ENCODE data around the gene OBP2B. TPM values are rescaled to one million over a fixed set of nuclear protein-coding genes. Genes with fewer than 3 reads are reported as not detected.
"Not testable (repeated sequence)": the region's sequence is repeated elsewhere in the genome, so short reads cannot be mapped to it uniquely, and the experiment has no call there.

Gene OBP2B
- total and polyA plus RNA-seq, 2 experiments from 2014 or later: not detected

GRCh38 chr9:133237035-133237731, 28.1 kb upstream of the OBP2B start:
- 38 to 39% methylated on average over 17 of the region's 17 CpGs for WGBS, 2 experiments (ENCODE audit: low coverage in 1 of 2, low lambda C conversion rate in 2 of 2, missing lambda C conversion rate in 2 of 2)
- H3K9me2 ChIP-seq (ENCODE audit: insufficient read depth): no peaks in the 10 kb centered on the region
- peak overlapping the region; percentile 82; the same call in 1 of the 2 replicates for H2AFZ ChIP-seq
- H3K4me3 ChIP-seq: no peak overlapping the region
- H3K27ac ChIP-seq: no peak overlapping the region
- peak; percentile 71 for DNase-seq
- no peaks in the 10 kb centered on the region for H3K4me1 ChIP-seq (ENCODE audit: insufficient read depth)
- no peaks in the 10 kb centered on the region for H4K20me1 ChIP-seq (ENCODE audit: insufficient read depth)
- no peak for TF ChIP-seq EZH2 (IDR thresholded peaks at IDR 0.05; ENCODE audit: insufficient read depth, poor library complexity, severe bottlenecking)
- TF ChIP-seq EZH2phosphoT487 (IDR thresholded peaks at IDR 0.05; ENCODE audit: insufficient read depth, low read depth): no peak
- H3K79me2 ChIP-seq (ENCODE audit: insufficient read depth): no peaks in the 10 kb centered on the region
- H3K9me3 ChIP-seq (ENCODE audit: low read depth): no peaks in the 10 kb centered on the region
- H3F3A ChIP-seq (ENCODE audit: insufficient read depth): 0 out of 2 replicates have a peak, but pooled peaks cover 5% of the 10 kb centered on the region
- H3K9ac ChIP-seq: peak overlapping the region; percentile 42
- in situ Hi-C loops (cut with MboI): no loop called here
- no peaks in the 10 kb centered on the region for H3K36me3 ChIP-seq (ENCODE audit: low read depth)
- H3K27me3 ChIP-seq (replicated peaks; ENCODE audit: insufficient read depth): no peaks in the 10 kb centered on the region; the same call in 1 of the 2 replicates
- H3K4me2 ChIP-seq (ENCODE audit: unreplicated experiment): peak overlapping the region; percentile 13

GRCh38 chr9:133236291-133237034, 27.4 kb upstream of the OBP2B start:
- H3K4me1 ChIP-seq (ENCODE audit: insufficient read depth); DNase-seq; in situ Hi-C loops (cut with MboI); H3K4me2 ChIP-seq (ENCODE audit: unreplicated experiment); H4K20me1 ChIP-seq (ENCODE audit: insufficient read depth); H3K27ac ChIP-seq; H3K36me3 ChIP-seq (ENCODE audit: low read depth); H3K9ac ChIP-seq; H3K79me2 ChIP-seq (ENCODE audit: insufficient read depth); H3K27me3 ChIP-seq (replicated peaks; ENCODE audit: insufficient read depth); H3F3A ChIP-seq (ENCODE audit: insufficient read depth); H2AFZ ChIP-seq; H3K9me2 ChIP-seq (ENCODE audit: insufficient read depth); H3K4me3 ChIP-seq; H3K9me3 ChIP-seq (ENCODE audit: low read depth): not testable (repeated sequence)
- 74% methylated on average over 17 of the region's 19 CpGs for WGBS, 2 experiments (ENCODE audit: low coverage in 1 of 2, low lambda C conversion rate in 2 of 2, missing lambda C conversion rate in 2 of 2)

GRCh38 chr9:133235549-133236222, 26.6 kb upstream of the OBP2B start:
- Histone ChIP-seq H4K20me1 (ENCODE audit: insufficient read depth) (no peaks in the 10 kb centered on the region), H3K4me3 (no peak overlapping the region), H3F3A (ENCODE audit: insufficient read depth) (0 out of 2 replicates have a peak, but pooled peaks cover 5% of the 10 kb centered on the region), H3K27me3 (replicated peaks; ENCODE audit: insufficient read depth) (no peaks in the 10 kb centered on the region), H3K4me1 (ENCODE audit: insufficient read depth) (no peaks in the 10 kb centered on the region), H3K36me3 (ENCODE audit: low read depth) (no peaks in the 10 kb centered on the region), H3K9ac (no peak overlapping the region), H3K9me3 (ENCODE audit: low read depth) (no peaks in the 10 kb centered on the region), H2AFZ (no peak overlapping the region), H3K9me2 (ENCODE audit: insufficient read depth) (no peaks in the 10 kb centered on the region), H3K79me2 (ENCODE audit: insufficient read depth) (no peaks in the 10 kb centered on the region), H3K4me2 (ENCODE audit: unreplicated experiment) (no peak overlapping the region), H3K27ac (no peak overlapping the region)
- in situ Hi-C loops (cut with MboI): no loop called here
- TF ChIP-seq EZH2 (IDR thresholded peaks at IDR 0.05; ENCODE audit: insufficient read depth, poor library complexity, severe bottlenecking): no peak
- no peak for TF ChIP-seq EZH2phosphoT487 (IDR thresholded peaks at IDR 0.05; ENCODE audit: insufficient read depth, low read depth)
- WGBS, 2 experiments (ENCODE audit: low coverage in 1 of 2, low lambda C conversion rate in 2 of 2, missing lambda C conversion rate in 2 of 2): 60 to 66% methylated on average over 10 to 11 of the region's 11 CpGs
- DNase-seq: no peak

- H3K4me3 ChIP-seq: no peak overlapping the region
- DNase-seq: no peak
- H3K27ac ChIP-seq: no peak overlapping the region
- H3F3A ChIP-seq (ENCODE audit: insufficient read depth): 0 out of 2 replicates have a peak, but pooled peaks cover 5% of the 10 kb centered on the region
- no peaks in the 10 kb centered on the region for H3K9me2 ChIP-seq (ENCODE audit: insufficient read depth)
- TF ChIP-seq EZH2phosphoT487 (IDR thresholded peaks at IDR 0.05; ENCODE audit: insufficient read depth, low read depth): no peak
- TF ChIP-seq EZH2 (IDR thresholded peaks at IDR 0.05; ENCODE audit: insufficient read depth, poor library complexity, severe bottlenecking): no peak
- H3K4me1 ChIP-seq (ENCODE audit: insufficient read depth): no peaks in the 10 kb centered on the region
- no peaks in the 10 kb centered on the region for H4K20me1 ChIP-seq (ENCODE audit: insufficient read depth)
- H3K9me3 ChIP-seq (ENCODE audit: low read depth): no peaks in the 10 kb centered on the region
- in situ Hi-C loops (cut with MboI): no loop called here
- no peak overlapping the region for H3K9ac ChIP-seq
- 81 to 84% methylated on average over 20 to 31 of the region's 31 CpGs for WGBS, 2 experiments (ENCODE audit: low coverage in 1 of 2, low lambda C conversion rate in 2 of 2, missing lambda C conversion rate in 2 of 2)
- 0 out of 2 replicates have a peak, but pooled peaks cover 4% of the 10 kb centered on the region for H3K27me3 ChIP-seq (replicated peaks; ENCODE audit: insufficient read depth)
- no peak overlapping the region for H2AFZ ChIP-seq
- H3K79me2 ChIP-seq (ENCODE audit: insufficient read depth): no peaks in the 10 kb centered on the region
- H3K36me3 ChIP-seq (ENCODE audit: low read depth): no peaks in the 10 kb centered on the region
- H3K4me2 ChIP-seq (ENCODE audit: unreplicated experiment): no peak overlapping the region
These were observed 25.7 kb upstream of the OBP2B start for GRCh38 chr9:133234577-133235322.

Measured in GM23248 (cell line).